ENCODE results near the gene AMZ1.
A peak's percentile ranks its signal among the peaks of the same experiment; 100 is the strongest.

AMZ1 gene

GRCh38 chr7:2754086-2754485 is 66.1 kb downstream of the AMZ1 start:
- no peak for DNase-seq (ENCODE audit: low read depth)

GRCh38 chr7:2754912-2755311 is 66.9 kb downstream of the AMZ1 start:
- DNase-seq (ENCODE audit: low read depth): no peak

- no peak for DNase-seq (ENCODE audit: low read depth)
Measured at GRCh38 chr7:2755531-2755930, 67.5 kb downstream of the AMZ1 start.

DNA sequence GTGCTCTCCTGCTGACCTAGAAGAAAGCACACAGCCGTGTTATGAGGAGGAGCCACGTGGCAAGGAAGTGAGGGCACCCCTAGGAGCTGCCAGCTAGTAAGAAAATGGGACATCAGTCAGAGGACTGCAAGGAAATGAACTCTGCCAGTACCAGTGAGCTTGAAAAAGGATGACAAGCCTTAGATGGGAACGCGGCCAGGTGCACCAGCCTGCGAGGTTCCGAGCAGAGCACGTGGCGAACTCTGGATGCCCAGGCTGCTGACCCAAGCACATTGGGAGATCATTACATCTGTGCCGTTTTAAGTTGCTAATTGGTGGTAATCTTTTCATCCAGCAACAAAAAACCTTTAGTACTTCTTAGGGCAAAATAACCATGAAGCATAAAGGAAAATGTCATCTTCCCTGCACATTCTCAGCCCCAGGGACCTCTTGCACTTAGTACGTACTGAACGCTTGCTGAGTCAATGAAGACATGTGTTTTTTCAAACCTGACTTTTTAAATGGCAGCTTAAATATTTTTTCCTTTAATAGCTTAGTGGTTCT is 69.4 kb downstream of the AMZ1 start:
- no peak for DNase-seq (ENCODE audit: low read depth)

GRCh38 chr7:2757904-2758672 is 70.1 kb downstream of the AMZ1 start:
- peak; percentile 36 for DNase-seq (ENCODE audit: low read depth)

GRCh38 chr7:2758673-2759616 is 70.9 kb downstream of the AMZ1 start:
- no peak for DNase-seq (ENCODE audit: low read depth)

GRCh38 chr7:2759736-2760097 is 71.7 kb downstream of the AMZ1 start:
- DNase-seq (ENCODE audit: low read depth): no peak

- no peak for DNase-seq (ENCODE audit: low read depth)
Measured at GRCh38 chr7:2760098-2760889, 72.3 kb downstream of the AMZ1 start.

- no peak for DNase-seq (ENCODE audit: low read depth)
Measured at GRCh38 chr7:2761131-2761624, 73.2 kb downstream of the AMZ1 start.

DNA sequence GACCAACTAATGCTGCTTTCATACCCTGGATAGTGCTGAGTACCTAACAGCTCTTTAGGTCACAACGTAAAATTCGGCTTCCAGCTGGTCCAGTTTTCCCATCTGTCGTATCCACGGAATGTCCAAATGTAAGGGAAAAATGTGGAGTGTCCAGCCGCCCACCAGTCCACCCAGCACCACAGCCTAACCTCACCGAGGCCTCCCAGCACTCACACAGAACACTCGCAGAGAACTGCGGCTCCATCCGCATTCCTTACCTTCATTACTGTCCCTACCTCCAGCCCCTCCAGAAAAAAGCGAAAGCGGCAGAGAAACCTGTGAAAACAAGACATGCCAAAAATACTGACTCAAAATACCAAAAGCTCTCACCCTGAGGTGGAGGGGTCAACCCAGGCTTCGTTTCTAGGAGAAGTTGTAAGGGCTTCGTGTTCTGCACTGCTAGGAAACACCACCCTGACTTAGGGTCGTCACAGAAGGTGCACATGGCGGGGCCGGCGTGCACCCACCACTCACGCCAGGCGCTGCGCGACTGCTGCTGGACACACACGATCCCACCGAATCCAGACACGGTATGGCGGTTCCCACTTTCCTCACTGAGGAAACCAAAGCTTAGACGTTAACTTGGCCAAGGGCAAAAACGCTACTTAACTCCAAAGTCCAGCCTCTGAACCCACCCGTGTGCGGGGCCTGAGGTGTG is 73.9 kb downstream of the AMZ1 start:
- no peak for DNase-seq (ENCODE audit: low read depth)

- DNase-seq (ENCODE audit: low read depth): no peak
Measured at GRCh38 chr7:2763597-2763996, 75.6 kb downstream of the AMZ1 start.

DNA sequence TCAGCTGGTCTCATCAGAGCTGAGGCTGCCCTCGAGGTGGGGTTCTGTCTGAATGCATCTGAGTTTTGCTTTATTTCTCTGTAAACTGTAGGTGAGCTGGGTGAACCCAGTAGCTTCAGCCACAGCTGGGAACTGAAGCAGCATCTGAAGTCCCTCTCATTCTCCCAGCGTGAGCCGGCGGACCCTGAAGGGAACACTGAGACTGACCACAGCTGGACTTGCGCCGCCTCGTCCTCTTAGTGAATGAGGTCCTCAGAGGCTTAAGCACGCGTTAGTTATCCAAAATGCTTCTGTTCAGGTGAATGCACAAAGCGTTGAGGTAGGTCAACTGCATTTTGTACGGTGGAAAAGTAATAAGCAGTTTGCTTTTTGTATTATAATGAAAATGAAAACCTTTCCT is 76.6 kb downstream of the AMZ1 start:
- DNase-seq (ENCODE audit: low read depth): no peak

All from stimulated activated CD8-positive, alpha-beta memory T cell treated with anti-CD3 and anti-CD28 coated beads, Interleukin-12 subunit alpha, Interleukin-12 subunit beta, amount 100 ng/mL, for 4 hours (primary cell).